HG03280 (cell line): ENCODE data around the gene NAA10.

Experiments
- ATAC-seq: cut with Tn5 transposase; IDR thresholded peaks from one replicate; pipeline ENCODE4 v1.9.1; 2021; ENCODE audit warnings: mild to moderate bottlenecking, moderate library complexity; ENCODE audit not compliant: unreplicated experiment

The NAA10 gene

DNA sequence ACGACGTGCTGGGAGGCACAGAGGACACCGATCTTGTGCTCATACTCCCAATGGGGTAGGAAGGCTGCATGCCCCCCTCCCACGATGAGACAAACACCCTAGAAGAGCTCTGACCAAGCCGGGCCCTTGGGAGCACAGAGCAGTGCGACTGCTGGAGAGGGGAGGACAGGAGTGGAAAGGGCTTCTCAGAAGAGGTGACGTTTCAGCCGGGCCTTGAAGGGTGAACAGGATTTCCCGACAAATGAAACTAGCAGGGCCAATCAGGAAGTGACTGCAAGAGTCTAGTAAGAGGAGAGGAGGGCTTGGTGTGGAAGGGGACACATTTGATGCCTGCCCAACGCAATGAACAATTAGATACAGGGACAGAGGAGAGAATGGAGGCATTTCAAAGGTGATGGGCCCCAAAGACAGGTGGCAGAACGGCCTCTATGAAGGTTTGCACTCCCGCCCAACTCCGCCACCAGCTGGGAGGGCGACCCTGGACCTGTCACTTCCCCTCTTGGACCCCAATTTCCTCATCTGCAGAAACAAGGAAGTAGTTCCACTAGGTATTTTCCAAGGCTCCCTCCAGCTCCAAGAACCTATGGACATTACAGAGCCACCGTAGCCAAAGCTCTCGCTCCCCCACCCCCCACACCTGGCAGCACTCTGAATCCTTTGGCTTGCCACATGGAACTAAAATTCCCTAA lies 32.8 kb upstream of the NAA10 start:
- no peak for ATAC-seq

DNA sequence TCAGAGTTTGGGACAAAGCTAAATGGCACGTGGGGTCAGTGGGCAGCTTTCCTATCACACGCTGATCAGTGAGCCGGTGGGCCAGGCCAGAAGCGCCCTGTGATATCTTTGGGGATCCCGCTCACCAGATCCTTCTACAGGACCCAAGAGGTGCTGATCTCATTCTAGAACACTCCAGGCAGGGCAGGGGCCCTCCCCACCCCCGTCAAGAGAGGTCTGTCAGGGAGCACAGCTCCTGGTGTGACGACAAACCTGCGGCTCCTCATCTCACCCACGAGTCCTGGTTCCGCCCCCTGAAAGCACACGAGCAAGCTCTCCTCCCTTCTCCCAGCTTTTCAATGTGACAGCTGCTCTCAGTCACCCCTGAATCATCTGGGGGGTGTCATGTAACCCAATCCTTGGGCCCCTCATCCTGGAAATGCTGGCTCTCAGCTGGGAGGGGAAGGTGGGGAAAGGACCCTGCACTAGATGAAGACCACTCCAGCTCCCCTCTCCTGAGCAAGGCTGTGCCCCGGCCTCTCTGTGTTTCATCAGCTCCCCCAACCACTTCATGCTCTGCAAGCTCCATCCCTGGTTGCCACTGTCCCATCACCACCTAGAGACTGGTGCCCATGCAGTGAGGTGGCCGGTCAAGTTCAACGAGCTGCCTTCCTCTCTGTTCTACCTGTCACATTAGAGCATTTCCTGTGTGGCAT lies 32.2 kb upstream of the NAA10 start:
- no peak for ATAC-seq

DNA sequence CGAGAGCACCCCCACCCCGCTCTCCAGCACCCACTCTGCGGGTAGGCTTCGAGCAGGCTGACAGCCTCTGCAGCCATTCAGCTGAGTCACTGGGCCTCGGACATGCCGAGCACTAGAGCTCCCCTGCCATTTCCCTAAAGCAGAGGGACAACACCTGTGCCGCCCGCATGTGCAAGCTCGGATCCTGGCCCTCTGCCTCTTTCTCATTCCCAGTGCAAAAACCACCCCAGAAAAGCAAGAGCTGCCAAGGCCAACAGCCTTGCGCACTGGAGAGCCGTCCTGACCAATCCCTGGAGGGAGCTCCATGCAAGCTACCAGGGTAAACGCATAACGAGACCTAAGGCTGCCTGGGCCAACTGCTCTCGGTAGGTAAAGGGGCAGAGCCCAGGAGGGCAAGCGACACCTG lies 31.4 kb upstream of the NAA10 start:
- no peak for ATAC-seq

DNA sequence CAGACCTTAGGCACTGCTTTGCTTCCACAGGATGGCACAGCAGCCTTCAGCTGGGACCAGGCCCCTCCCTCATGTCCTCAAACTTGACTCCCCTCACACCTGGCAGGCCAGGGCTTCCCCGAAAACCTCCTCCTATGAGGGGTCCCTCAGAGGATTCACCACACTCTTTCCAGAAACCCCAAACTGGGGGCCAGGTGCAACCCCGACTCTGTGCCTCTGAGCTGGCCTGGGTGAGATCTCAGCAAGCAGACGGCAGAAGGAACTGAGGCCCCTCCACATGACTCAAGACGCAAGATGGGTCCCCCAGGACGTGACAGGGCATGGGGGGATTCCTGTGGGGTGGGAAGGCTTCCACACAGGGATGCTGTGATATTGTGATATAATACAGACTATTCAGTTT lies 30.6 kb upstream of the NAA10 start:
- no peak for ATAC-seq

DNA sequence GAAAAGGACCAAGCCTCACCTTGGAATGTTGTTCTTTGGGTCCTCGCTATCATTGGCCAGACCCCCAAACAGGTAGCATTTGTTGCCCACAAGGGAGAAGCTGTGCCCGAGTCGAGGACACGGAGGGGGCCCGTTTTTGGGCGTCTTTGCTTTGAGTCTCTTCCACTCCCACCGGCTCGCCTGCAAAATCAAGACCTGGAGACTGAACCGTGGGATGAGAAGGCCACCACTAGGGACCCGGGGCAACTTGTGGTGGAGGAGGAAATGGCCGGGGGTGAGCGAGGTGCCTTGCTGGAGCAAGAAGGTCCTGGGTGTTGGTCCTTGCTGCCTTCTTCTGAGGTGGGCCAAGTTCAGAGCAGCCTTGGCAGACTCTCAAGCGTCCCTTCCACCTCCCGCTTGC lies 29.3 kb upstream of the NAA10 start:
- no peak for ATAC-seq

DNA sequence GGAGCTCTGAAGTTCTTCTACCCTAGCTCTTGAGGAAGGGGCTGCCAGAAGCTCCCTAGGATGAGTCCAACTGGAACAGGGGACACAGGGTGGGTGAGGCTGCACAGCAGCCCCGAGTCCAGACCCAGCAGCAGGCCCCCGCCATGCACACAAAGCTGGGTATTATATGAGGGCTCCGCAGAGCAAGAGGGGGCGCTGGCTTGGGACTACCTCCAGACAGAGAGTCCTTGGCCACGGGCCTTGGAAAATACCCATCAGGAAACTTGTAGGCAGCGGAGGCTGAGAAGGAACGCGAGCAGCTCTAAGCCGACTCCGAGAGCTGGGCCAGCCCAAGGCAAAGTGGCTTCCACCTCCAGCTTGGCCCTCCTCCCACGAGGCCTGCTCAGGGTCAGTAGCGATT lies 28.7 kb upstream of the NAA10 start:
- ATAC-seq = no peak

DNA sequence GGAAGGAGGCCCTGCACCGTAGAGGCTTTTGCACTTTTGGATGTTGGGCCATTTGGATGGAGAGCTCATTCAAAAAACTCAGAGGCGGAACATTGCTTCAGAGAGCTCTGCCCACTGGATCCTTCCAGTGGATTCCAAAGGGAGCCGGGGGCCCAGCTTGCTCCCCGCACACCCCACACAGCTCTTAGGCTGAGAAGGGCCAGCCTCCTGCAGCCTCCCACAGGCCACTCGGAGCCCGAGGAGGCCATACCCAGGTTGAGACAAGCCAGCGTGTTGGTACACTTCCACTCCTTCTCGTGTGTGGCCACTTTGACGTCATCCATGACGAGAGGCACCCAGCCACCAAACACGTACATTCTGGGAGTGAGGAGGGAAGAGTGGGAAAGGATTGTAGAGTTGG lies 26.5 kb upstream of the NAA10 start:
- ATAC-seq = no peak

DNA sequence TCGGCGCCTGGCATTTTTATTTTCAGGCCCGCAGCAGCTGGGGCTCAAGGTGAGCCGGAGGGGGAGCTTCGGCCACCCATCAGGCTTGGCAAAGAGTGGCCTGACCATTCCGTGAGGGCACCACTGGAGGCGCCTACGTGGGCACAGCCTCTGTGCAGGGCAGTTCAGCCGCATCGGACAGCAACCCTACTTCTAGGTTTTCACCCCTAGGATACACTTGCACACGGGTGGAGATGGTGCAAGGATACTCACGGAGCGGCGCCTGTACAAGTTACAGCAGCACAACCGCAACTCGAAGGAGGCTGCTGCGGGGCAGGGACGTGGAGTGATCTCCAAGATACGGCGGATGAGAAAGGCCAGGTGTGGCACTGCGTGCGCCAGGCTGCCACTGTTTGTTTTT lies 25.9 kb upstream of the NAA10 start:
- no peak for ATAC-seq

DNA sequence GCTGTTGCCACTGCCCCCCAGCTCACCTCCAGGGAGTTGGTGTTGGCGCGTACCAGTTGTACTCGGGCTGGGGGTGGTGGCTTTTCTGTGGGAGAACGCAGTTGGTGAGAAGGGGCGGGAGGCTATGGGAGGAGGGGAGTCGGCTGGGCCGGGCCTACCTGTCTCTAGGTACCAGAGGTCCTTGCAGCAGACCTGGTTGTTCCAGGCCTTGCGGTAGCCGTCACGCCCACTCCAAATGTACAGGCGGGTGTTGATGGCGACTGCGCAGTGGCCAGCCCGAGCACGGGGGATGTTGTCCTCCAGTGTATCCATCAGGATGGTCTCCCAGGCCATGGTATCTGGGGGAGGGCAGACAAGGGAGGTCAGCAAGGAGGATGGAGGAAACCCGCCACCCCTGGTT lies 25.2 kb upstream of the NAA10 start:
- no peak for ATAC-seq

DNA sequence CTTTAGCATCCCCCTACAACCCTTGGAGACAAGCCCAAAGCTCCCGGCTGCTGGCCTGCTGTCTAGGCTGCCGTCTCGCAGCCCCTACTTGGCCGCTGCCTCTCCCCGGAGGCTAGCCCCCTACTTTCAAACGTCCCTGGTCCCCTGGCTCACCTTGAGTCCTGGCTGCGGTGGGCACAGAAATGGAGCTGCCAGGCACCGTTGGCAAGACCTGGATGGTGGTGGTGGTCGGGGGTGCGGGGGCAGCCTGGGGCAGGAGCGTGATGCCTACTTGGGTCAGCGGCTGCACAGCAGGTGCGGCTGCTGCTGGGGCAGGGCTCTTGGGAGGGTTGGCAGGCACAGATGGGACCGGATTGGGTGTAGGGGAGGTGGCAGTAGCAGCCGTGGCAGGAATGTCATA lies 24.8 kb upstream of the NAA10 start:
- no peak for ATAC-seq

DNA sequence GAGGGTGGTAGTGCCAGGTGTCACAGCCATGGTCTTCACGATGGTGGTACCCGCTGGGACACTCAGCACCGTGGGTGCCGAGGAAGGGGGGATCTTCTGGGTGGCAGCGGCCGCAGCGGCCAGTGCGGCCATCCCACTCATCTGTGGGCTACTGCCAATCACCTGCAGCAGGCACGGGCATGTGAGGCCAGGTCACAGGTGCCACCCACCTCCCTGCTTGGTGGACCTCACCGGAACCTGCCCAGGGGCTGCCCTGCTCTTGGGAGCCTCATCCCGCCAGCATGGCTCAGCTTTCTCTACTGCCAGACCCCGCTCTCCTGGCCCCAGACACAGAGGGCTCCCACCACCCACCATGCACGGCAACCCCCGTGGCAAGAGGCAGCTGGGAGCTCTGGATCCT lies 23.8 kb upstream of the NAA10 start:
- ATAC-seq = no peak

DNA sequence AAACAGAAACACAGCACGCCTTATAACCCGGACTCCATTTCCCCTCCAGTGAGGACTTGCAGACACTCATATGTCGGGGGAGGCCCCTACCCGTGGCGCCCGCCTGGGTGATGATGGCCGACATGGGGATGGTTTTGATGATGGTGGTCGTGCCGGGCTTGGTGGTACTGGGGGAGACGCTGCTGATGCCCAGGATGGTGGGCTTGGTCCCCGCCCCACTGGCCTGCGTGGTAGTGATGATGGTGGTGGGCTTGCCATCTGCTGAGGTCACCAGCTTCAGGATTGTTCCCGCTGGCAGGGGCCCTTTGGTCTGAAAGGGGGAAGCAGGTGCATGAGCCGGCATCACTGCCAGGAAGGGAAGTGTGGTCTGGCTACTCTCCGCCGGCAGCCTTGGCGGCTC lies 22.4 kb upstream of the NAA10 start:
- ATAC-seq = no peak

DNA sequence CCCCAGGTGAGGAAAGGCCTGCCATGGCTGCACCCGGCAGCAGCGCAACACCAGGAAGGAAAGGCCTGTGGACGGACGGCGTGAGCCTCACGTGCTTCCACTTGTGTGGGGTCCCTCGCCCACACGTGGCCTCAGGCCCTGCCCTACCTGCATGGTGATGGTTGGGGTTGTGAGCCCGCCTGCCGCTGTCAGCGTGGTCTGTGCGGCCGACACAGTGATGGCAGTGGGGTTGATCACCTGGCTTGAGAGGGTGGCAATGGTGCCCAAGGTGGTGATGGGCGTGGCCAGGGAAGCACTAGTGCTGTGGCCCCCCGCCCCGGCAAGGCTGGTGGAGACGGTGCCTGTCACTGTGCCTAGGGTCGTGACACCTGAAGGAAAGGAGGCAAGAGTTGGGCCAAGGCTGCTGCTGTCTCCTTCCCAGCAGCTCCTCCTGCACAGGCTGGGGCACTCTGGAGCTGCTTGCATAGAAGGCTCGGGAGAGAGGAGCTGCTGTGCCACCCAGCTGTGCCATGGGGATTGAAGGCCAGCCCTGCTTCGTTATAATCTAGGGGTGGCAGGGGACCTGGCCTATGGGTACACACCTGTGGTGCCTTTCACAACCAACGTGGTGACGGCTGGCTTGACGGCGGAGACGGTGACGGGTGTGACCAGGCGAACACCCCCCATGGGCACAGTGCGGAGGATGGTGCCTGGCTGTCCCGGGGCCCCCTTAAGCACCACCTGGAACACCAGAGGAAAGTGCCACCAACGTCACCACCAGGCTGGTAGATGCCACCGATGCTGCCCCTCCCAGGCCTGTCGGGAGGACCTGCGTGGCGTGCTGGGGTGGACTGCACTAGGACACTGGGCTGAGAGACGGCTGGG lies 21.4 kb upstream of the NAA10 start:
- no peak for ATAC-seq

DNA sequence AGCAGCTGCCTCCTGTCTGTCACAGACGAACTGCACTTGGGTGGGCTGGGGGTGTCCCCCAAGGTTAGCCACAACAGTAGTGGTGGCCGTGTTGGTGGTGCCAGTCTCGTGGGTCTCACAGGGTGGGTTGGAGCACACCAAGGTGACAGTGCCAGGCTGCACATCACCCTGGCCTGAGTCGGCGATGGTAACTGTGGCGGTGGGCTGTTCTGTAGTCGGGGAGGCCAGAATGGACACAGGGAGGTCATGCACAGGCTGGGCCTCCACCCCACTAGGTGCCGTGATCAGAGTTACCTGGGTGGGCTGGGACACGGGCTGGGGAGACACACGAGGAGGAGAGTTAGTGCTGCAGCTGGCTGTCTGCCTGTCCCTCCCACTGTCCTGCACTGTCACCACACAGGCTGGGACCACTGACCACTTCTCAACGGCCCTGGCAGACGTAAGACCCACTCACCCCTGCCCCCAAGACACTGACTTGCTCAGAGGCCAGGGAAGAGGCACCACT lies 20.4 kb upstream of the NAA10 start:
- ATAC-seq = no peak

DNA sequence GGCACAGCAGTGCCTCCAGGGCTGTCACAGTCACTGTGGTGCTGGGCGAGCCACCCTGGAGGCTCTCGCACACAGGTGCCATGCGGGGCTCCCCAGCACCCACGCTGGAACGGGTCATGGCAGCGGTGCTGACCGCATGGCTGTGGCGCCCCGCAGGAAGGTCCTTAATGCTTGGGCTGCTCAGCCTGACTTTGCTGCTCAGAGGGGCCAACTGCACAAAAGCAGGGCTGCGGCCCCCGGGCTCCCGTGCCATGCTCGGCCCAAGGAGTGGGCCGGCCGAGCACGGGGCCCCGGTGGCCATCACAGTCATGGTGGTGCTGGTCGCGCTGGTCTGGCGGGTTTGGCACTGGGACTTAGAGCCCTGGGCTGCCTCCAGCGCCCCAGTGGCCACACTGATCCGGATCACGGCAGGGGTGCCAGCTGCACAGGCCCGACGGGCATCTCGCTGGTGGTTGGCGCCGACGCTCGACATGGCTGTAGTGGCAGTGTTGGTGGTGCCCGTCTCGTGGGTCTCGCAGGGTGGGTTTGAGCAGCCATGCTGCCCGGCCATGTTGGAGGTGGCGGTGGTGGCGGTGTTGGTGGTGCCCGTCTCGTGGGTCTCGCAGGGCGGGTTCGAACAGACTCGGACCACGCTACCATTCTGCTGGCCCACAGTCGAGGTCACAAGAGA lies 19.9 kb upstream of the NAA10 start:
- ATAC-seq = no peak

DNA sequence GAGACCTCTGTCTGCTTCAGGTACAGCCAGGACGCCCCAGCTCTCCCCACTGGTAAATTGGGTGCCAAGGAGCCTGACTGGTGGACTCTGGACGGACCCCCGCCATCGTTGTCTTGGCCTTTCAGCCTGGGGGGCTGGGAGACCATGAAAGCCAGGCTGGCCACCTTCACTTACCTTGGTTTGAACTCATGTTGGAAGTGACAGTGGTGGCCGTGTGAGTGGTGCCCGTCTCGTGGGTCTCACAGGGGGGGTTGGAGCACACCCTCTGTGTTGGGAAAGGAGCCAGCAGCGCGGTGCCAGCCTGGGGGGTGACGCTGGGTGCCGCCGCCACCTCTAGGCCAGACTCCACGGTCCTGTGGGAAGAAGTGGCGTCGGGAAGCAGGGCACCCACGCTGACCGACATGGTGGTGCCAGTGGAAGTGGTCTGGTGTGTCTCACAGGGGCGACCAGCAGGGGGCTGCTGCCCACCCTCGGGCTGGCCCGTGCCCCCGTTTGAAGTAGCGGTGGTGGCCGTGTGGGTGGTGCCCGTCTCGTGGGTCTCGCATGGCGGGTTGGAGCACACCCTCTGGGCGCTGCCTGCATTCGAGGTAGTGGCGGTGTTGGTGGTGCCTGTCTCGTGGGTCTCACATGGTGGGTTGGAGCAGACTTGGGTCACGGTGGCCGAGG lies 19.2 kb upstream of the NAA10 start:
- ATAC-seq = no peak

DNA sequence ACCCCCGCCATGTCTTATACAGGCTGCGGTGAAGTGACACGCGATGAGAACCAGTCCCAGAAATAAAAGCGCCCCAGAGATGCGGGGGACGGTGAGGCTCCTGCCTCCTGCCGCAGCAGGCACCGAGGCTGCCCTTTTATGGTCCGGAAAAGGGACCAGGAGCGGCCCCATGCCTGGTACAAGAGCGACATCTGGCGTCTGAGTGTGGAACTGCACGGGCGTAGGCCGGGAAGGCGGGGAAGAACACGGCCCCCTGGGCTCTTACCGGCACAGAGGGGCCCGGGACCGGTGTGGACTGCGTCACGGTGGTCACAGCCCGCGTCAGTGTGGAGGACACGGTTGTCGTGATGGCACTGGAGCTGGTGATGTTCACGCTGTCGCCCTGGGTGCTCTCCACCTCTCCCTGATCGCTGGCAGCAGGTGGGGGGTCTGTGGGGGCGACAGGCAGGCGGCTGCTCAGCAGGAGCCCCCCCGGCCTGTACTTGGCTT lies 18.5 kb upstream of the NAA10 start:
- ATAC-seq = no peak

DNA sequence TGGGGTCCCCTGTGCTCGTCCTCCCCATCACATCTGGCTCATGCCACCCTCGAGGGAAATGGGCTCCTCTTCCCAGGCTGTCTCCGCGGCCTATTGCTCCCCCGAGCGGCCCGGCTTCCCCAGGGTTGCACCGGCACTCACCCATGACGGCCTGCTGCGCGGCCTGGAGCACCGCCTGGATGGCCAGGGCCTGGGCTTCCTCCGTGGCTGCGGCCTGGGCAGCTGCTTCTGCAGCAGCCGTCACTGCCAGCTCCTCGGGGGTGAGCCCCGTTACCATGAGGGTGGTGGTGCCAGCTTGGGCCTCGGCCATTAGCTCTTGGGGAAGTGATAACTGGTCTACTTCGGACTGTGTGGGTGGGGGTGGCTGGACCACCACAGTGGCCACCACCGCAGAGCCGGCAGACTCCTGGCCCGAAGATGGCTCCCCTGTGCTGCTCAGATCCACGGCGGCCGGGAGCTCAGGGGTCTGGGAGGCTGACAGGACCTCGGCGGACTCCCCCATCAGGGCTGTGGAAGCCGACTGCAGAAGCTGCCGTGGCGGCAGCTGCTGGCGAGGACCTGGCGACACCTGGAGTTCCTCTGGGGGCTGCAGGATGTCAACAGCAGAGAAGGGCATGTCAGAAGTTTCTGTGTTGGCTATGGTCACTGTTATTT lies 17.7 kb upstream of the NAA10 start:
- no peak for ATAC-seq

DNA sequence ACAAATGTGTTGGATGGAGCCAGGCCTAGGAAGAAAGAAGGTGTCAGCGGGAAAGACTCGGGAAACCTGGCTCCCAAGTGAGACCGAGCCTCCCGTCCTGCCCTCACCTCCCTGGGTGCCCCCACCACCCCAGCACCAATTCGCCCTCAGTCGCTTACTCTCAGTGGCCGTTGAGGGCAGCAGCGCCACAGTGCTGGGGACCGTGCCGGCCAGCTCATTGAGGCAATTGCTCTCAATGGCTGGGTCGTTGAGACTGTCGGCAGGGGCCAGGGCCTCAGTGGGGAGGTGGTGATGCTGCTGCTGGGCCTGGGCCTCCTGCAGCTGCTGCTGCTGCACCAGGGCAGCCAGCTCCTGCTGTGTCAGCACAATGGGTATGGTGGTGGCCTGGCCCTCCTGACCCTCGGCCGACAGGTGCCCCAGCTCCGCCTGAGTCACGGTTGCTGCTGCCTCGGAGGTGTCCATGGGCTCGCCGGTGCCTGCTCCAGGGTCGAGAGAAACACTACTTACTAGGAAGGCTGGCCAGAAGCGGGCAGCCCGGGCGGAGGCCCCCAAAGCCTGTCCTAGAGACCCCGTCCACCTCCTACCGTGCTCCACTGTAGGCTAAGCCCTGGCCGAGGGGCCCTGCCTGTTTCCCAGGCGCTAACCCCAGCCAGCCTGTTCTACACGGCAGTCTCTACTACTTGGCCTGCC lies 17.0 kb upstream of the NAA10 start:
- ATAC-seq = no peak
